A673 (cell line): ENCODE measurements around the gene APOC4. TPM values are rescaled to one million over a fixed set of nuclear protein-coding genes. Genes with fewer than 3 reads are reported as not detected.

Experiments used
- BruUV-seq: library from RNA; stranded (reverse); fragments of 400-500 nt; replicated peaks from 2 replicates; lab custom pipeline; 2021; lab: Mats Ljungman, UMichigan
- CTCF ChIA-PET: fragments of 300-600 bp; sonication (Branson Sonifier 250); formaldehyde crosslinking; loops from one replicate; lab custom pipeline; 2022; ENCODE audit warnings: antibody characterized with exemption; lab: Charles Lee
- POLR2A ChIA-PET: fragments of 300-600 bp; sonication (Branson Sonifier 250); formaldehyde crosslinking; loops from one replicate; lab custom pipeline; 2022; ENCODE audit warnings: antibody characterized with exemption; ENCODE audit not compliant: low non-redundant PET; lab: Charles Lee
- DNase-seq: peaks from one replicate; pipeline ENCODE4 v3.0.0-alpha.2; 2015; ENCODE audit warnings: low spot score
- H3K27ac ChIP-seq: fragments of 200-600 bp; sonication (generic); 2 replicates; pipeline ENCODE4 v1.5.1; 2016; ENCODE audit warnings: mixed run types, low read depth, mild to moderate bottlenecking, mixed read lengths, antibody characterized with exemption, low read length; ENCODE audit not compliant: poor library complexity, severe bottlenecking
- H3K27me3 ChIP-seq: fragments of 200-600 bp; sonication (generic); replicated peaks from 2 replicates; pipeline ENCODE4 v1.6.1; 2017; ENCODE audit warnings: mixed run types, low read depth, mild to moderate bottlenecking, mixed read lengths, antibody characterized with exemption, low read length; ENCODE audit not compliant: insufficient read depth, poor library complexity
- H3K36me3 ChIP-seq: fragments of 200-600 bp; sonication (generic); 2 replicates; pipeline ENCODE4 v1.6.1; 2016; ENCODE audit warnings: mixed run types, mild to moderate bottlenecking, mixed read lengths, antibody characterized with exemption, low read length; ENCODE audit not compliant: insufficient read depth, poor library complexity, severe bottlenecking
- H3K4me1 ChIP-seq: fragments of 200-600 bp; sonication (generic); 2 replicates; pipeline ENCODE4 v1.6.1; 2017; ENCODE audit warnings: mixed run types, mild to moderate bottlenecking, mixed read lengths, antibody characterized with exemption, low read length; ENCODE audit not compliant: insufficient read depth, poor library complexity, severe bottlenecking
- H3K4me3 ChIP-seq: fragments of 200-600 bp; sonication (generic); 2 replicates; pipeline ENCODE4 v1.5.1; 2016; ENCODE audit warnings: low read depth, mixed run types, mild to moderate bottlenecking, mixed read lengths, low read length; ENCODE audit not compliant: poor library complexity, severe bottlenecking
- H3K9me3 ChIP-seq: fragments of 200-600 bp; sonication (generic); 2 replicates; pipeline ENCODE4 v1.6.1; 2016; ENCODE audit warnings: mixed run types, low read depth, mild to moderate bottlenecking, mixed read lengths, antibody characterized with exemption, low read length; ENCODE audit not compliant: poor library complexity, severe bottlenecking
- CTCF ChIP-seq: fragments of 300-800, 200-600 bp; sonication (generic); conservative IDR thresholded peaks from 2 replicates; pipeline ENCODE4 v1.5.1; 2017; ENCODE audit warnings: low read depth, mild to moderate bottlenecking, antibody characterized with exemption, low read length, moderate library complexity, mixed read lengths
- EZH2 ChIP-seq: fragments of 200-600 bp; sonication (generic); IDR thresholded peaks from 2 replicates; pipeline ENCODE4 v1.6.1; 2017; ENCODE audit warnings: borderline replicate concordance, low read depth, mild to moderate bottlenecking, mixed read lengths, antibody characterized with exemption, low read length; ENCODE audit not compliant: poor library complexity, severe bottlenecking
- intact Hi-C: fragments of 100-400 bp; cut with micrococcal nuclease; formaldehyde crosslinking; loops from one replicate; pipeline ENCODE4 v1.10.0; 2022; ENCODE audit not compliant: unreplicated experiment
- total RNA-seq: library from RNA; stranded (reverse); gene quantifications from 2 replicates; pipeline ENCODE4 v1.2.3, GENCODE V29; 2021

APOC4 gene
- total RNA-seq, 1 experiment from 2014 or later = not detected

GRCh38 chr19:44954278-44954648 is 12.2 kb downstream of the APOC4 start:
- no TSS peak for BruUV-seq
- CTCF ChIA-PET = no interaction called here

GRCh38 chr19:44954649-44955504 is 12.8 kb downstream of the APOC4 start, which contains the start of gene CLPTM1:
CLPTM1 (plus strand) TSS chr19:44955380; CDS start chr19:44955396, 16 bp downstream.
- TF ChIP-seq EZH2 (no peak), CTCF (no peak)
- Histone ChIP-seq H3K36me3 (no peaks in the 10 kb centered on the region), H3K4me3 (peak within 1 kb of the TSS; percentile 99), H3K4me1 (peaks cover 15% of the 10 kb centered on the region), H3K27me3 (no peaks in the 10 kb centered on the region), H3K27ac (peak within 1 kb of the TSS; percentile 90), H3K9me3 (no peaks in the 10 kb centered on the region)
- intact Hi-C loops = loop anchor here (5.0 to 10.0 kb wide), 3 partner anchors 173 to 270 kb away; no protein-coding TSS in a partner anchor
- ChIA-PET CTCF (no interaction called here), POLR2A (interaction anchor here (0.6 kb wide), 1 partner anchor 61 kb away, joined by 16 read pairs; no protein-coding TSS in a partner anchor)
- BruUV-seq = TSS peak; percentile 94
- DNase-seq = peak; percentile 98

More at GRCh38 chr19:44954278-44954648, 12.2 kb downstream of the APOC4 start:
- no peaks in the 10 kb centered on the region for H3K36me3 ChIP-seq
- H3K4me3 ChIP-seq = peak overlapping the region; percentile 99
- H3K4me1 ChIP-seq = peaks cover 15% of the 10 kb centered on the region
- H3K27ac ChIP-seq = peak overlapping the region; percentile 90
- H3K27me3 ChIP-seq = no peaks in the 10 kb centered on the region
- TF ChIP-seq CTCF (no peak), EZH2 (no peak)
- H3K9me3 ChIP-seq = no peaks in the 10 kb centered on the region
- intact Hi-C loops = loop anchor here (5.0 to 10.0 kb wide), 3 partner anchors 172 to 269 kb away; no protein-coding TSS in a partner anchor
- POLR2A ChIA-PET = no interaction called here
- DNase-seq = no peak

- H3K27me3 ChIP-seq = no peaks in the 10 kb centered on the region
- H3K36me3 ChIP-seq = no peaks in the 10 kb centered on the region
- POLR2A ChIA-PET = interaction anchor here (0.6 kb wide), 1 partner anchor 533 kb away, joined by 3 read pairs; no protein-coding TSS in a partner anchor
- CTCF ChIA-PET = no interaction called here
- intact Hi-C loops = loop anchor here (10.0 kb wide), 1 partner anchor 271 kb away; no protein-coding TSS in a partner anchor
- H3K9me3 ChIP-seq = no peaks in the 10 kb centered on the region
- peaks cover 15% of the 10 kb centered on the region for H3K4me1 ChIP-seq
- no peak for DNase-seq
- TF ChIP-seq CTCF (no peak), EZH2 (no peak)
- peak overlapping the region; percentile 90 for H3K27ac ChIP-seq
- H3K4me3 ChIP-seq = peak overlapping the region; percentile 99
- TSS peak; percentile 38 for BruUV-seq
Observed at GRCh38 chr19:44955505-44956439, 13.7 kb downstream of the APOC4 start.
